ENCODE data around the gene PPIC.

DNA sequence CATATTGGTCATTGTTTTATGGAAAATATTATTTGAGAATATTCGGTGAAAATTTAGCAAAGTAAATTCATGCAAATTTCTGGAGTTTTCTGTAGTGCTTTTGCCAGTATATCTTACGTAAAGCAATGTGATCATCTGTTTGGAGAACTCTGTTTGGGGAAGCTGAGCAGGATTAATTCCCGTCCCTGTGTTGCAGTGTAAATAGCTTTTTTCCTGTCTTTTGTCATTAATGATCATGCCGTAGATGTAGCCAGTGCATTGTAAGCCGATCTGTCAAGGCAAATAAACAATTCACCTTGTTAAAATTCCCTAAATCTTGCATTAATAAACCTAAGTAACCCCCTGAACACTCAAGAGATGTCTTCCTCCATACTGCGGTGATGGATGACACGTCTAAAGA lies 39.2 kb downstream of the PPIC start:
- TF ChIP-seq CTCF (IDR thresholded peaks at IDR 0.05; ENCODE audit: low read length): no peak
- TF ChIP-seq EZH2 (IDR thresholded peaks at IDR 0.05; ENCODE audit: borderline replicate concordance, low read length): no peak

All from OCI-LY1 (cell line).